HG03097 (cell line): ENCODE measurements around the gene NAGLU.
"Not testable (repeated sequence)": the region's sequence is repeated elsewhere in the genome, so short reads cannot be mapped to it uniquely, and the experiment has no call there.

Experiments used
- ATAC-seq: cut with Tn5 transposase; IDR thresholded peaks from one replicate; pipeline ENCODE4 v1.9.1; 2021; ENCODE audit not compliant: unreplicated experiment, low FRiP score

Gene NAGLU

GRCh38 chr17:42520540-42520951, 15.5 kb upstream of the NAGLU start:
- no peak for ATAC-seq

GRCh38 chr17:42521036-42521435, 15.0 kb upstream of the NAGLU start:
- no peak for ATAC-seq

- no peak for ATAC-seq
These were observed 14.3 kb upstream of the NAGLU start for GRCh38 chr17:42521666-42522262.

GRCh38 chr17:42522263-42522790, 13.7 kb upstream of the NAGLU start:
- ATAC-seq, result no peak

- no peak for ATAC-seq
These were observed 13.2 kb upstream of the NAGLU start for GRCh38 chr17:42522798-42523278.

- ATAC-seq, result no peak
These were observed 10.8 kb upstream of the NAGLU start for GRCh38 chr17:42525221-42525620.

- ATAC-seq, result no peak
These were observed 10.0 kb upstream of the NAGLU start for GRCh38 chr17:42526031-42526444.

- ATAC-seq, result no peak
These were observed 8.1 kb upstream of the NAGLU start for GRCh38 chr17:42527932-42528331.

- ATAC-seq, result no peak
These were observed 7.0 kb upstream of the NAGLU start for GRCh38 chr17:42529061-42529460.

GRCh38 chr17:42530952-42531454, 5.0 kb upstream of the NAGLU start:
- ATAC-seq, result no peak

- no peak for ATAC-seq
These were observed 4.3 kb upstream of the NAGLU start for GRCh38 chr17:42531455-42532354.

- ATAC-seq, result peak; percentile 1
These were observed 640 bp upstream of the NAGLU start for GRCh38 chr17:42535155-42536047.

GRCh38 chr17:42536372-42537155, 523 bp downstream of the NAGLU start:
- peak; percentile 60 for ATAC-seq

- no peak for ATAC-seq
These were observed 1.2 kb downstream of the NAGLU start for GRCh38 chr17:42537156-42537805.

- ATAC-seq, result no peak
These were observed 1.9 kb downstream of the NAGLU start for GRCh38 chr17:42537826-42538451.

GRCh38 chr17:42538482-42538881, 2.4 kb downstream of the NAGLU start:
- ATAC-seq, result no peak

- not testable (repeated sequence) for ATAC-seq
These were observed 4.5 kb downstream of the NAGLU start for GRCh38 chr17:42540558-42540957.

GRCh38 chr17:42541041-42541833, 5.2 kb downstream of the NAGLU start:
- no peak for ATAC-seq
